Trophoblast cell (in vitro differentiated cells and primary cell): ENCODE results near the gene NIN.
A peak's percentile ranks its signal among the peaks of the same experiment; 100 is the strongest.

ENCODE experiments used
- DNase-seq, 2 donors: peaks; one replicate each; pipeline ENCODE4 v3.0.0-alpha.2; 2016
- H2AFZ ChIP-seq: 2 replicates; pipeline ENCODE4 v1.6.1; 2013; ENCODE audit warnings: low read length, moderate library complexity, mild to moderate bottlenecking; ENCODE audit not compliant: insufficient read depth, poor library complexity
- H2AK5ac ChIP-seq: 2 replicates; pipeline ENCODE4 v1.6.1; 2013; ENCODE audit warnings: mild to moderate bottlenecking, low read length
- H2BK120ac ChIP-seq: 2 replicates; pipeline ENCODE4 v1.6.1; 2013; ENCODE audit warnings: low read length, mild to moderate bottlenecking, moderate library complexity; ENCODE audit not compliant: insufficient read depth, poor library complexity
- H2BK12ac ChIP-seq: 2 replicates; pipeline ENCODE4 v1.6.1; 2013; ENCODE audit warnings: mild to moderate bottlenecking, low read length, moderate library complexity
- H2BK5ac ChIP-seq: 2 replicates; pipeline ENCODE4 v1.6.1; 2013; ENCODE audit warnings: low read length, low read depth, moderate library complexity, mild to moderate bottlenecking; ENCODE audit not compliant: poor library complexity
- H3K14ac ChIP-seq: 2 replicates; pipeline ENCODE4 v1.6.1; 2013; ENCODE audit warnings: mild to moderate bottlenecking, low read length
- H3K18ac ChIP-seq: 2 replicates; pipeline ENCODE4 v1.6.1; 2013; ENCODE audit warnings: mild to moderate bottlenecking, low read length
- H3K23ac ChIP-seq: 2 replicates; pipeline ENCODE4 v1.6.1; 2013; ENCODE audit warnings: low read length
- H3K27ac ChIP-seq: 2 replicates; pipeline ENCODE4 v1.5.1; 2013; ENCODE audit warnings: low read depth, mild to moderate bottlenecking, inconsistent platforms, low read length, moderate library complexity
- H3K27me3 ChIP-seq: 2 replicates; pipeline ENCODE4 v1.6.1; 2013; ENCODE audit warnings: inconsistent platforms, mild to moderate bottlenecking, low read length, moderate library complexity; ENCODE audit not compliant: insufficient read depth
- H3K36me3 ChIP-seq, 2 experiments: 1 replicate in 1 of 2; 2 replicates in 1 of 2; pipeline ENCODE4 v1.6.1; 2013; ENCODE audit warnings: low read length in 2 of 2, mild to moderate bottlenecking in 2 of 2, moderate library complexity in 1 of 2; ENCODE audit not compliant: insufficient read depth in 2 of 2, control insufficient read depth in 1 of 2
- H3K4ac ChIP-seq: 2 replicates; pipeline ENCODE4 v1.6.1; 2013; ENCODE audit warnings: low read depth, mild to moderate bottlenecking, low read length, moderate library complexity
- H3K4me1 ChIP-seq, 2 experiments: 1 replicate in 1 of 2; 2 replicates in 1 of 2; pipeline ENCODE4 v1.6.1; 2013; ENCODE audit warnings: low read length in 2 of 2, mild to moderate bottlenecking in 2 of 2, moderate library complexity in 1 of 2; ENCODE audit not compliant: insufficient read depth in 2 of 2, control insufficient read depth in 1 of 2
- H3K4me2 ChIP-seq: 2 replicates; pipeline ENCODE4 v1.6.1; 2013; ENCODE audit warnings: inconsistent platforms, mild to moderate bottlenecking, low read length, moderate library complexity
- H3K4me3 ChIP-seq: 2 replicates; pipeline ENCODE4 v1.5.1; 2013; ENCODE audit warnings: mild to moderate bottlenecking, low read depth, low read length, inconsistent platforms
- H3K79me1 ChIP-seq: one replicate; pipeline ENCODE4 v1.6.1; 2013; ENCODE audit warnings: low read length
- H3K79me2 ChIP-seq: 2 replicates; pipeline ENCODE4 v1.6.1; 2013; ENCODE audit warnings: low read length, mild to moderate bottlenecking; ENCODE audit not compliant: control insufficient read depth, insufficient read depth, poor library complexity
- H3K9ac ChIP-seq: 2 replicates; pipeline ENCODE4 v1.6.1; 2013; ENCODE audit warnings: mild to moderate bottlenecking, low read length
- H3K9me3 ChIP-seq: 2 replicates; pipeline ENCODE4 v1.6.1; 2013; ENCODE audit warnings: low read depth, mild to moderate bottlenecking, control low read depth, inconsistent platforms, low read length; ENCODE audit not compliant: insufficient read depth
- H4K12ac ChIP-seq: 2 replicates; pipeline ENCODE4 v1.6.1; 2013; ENCODE audit warnings: low read depth, mild to moderate bottlenecking, low read length, moderate library complexity
- H4K8ac ChIP-seq: 2 replicates; pipeline ENCODE4 v1.6.1; 2013; ENCODE audit warnings: low read depth, mild to moderate bottlenecking, low read length, moderate library complexity
- H4K91ac ChIP-seq: one replicate; pipeline ENCODE4 v1.6.1; 2013; ENCODE audit warnings: low read depth, mild to moderate bottlenecking, low read length, moderate library complexity
- WGBS: extraction: QIAGEN DNeasy Blood & Tissue Kit; methylation state at CpG from one replicate; pipeline ENCODE4 v1.1.7; 2013; ENCODE audit warnings: missing lambda C conversion rate; ENCODE audit not compliant: insufficient read length, insufficient coverage; ENCODE audit errors: extremely low coverage; 5-methylcytosine and 5-hydroxymethylcytosine counted together

Gene NIN

DNA sequence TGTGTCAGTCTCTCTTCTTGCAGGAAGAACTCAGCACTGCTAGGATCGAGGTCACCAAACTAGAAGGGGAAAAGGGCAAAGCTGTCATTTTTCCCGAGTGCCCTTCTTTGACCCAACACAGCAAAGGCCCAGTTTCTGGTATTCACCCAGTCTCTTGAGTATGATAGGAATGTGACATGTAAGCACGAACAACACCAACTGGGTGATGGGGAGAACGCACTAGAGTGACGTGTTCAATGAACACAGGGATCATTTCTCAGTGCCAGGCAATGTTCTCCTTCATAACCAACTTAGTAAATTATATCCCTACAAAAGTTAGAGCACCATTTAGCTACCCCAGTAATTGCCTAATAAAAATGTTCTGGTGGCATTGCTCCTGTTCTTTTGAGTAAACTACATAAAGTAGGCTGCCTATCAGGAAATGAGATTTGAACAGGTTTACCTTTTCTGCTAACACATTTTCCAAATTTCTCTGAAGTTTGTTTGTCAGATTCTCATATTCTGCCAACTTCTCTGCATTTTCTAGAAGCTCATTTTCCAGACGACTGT, 64.5 kb downstream of the NIN start:
- Histone ChIP-seq H3K4ac (no peak overlapping the region), H3K23ac (no peak overlapping the region), H2AFZ (no peak overlapping the region), H3K27ac (no peak overlapping the region), H2BK5ac (no peak overlapping the region), H4K8ac (no peak overlapping the region), H3K9me3 (no peaks in the 10 kb centered on the region), H3K14ac (no peak overlapping the region), H3K4me2 (peak overlapping the region; percentile 18), H2BK120ac (no peak overlapping the region), H2BK12ac (no peak overlapping the region), H3K9ac (no peak overlapping the region), H3K4me3 (no peak overlapping the region), H3K79me2 (no peaks in the 10 kb centered on the region), H3K4me1 (peaks cover 5% of the 10 kb centered on the region in 2 experiments), H2AK5ac (no peak overlapping the region), H3K18ac (no peak overlapping the region), H4K12ac (no peak overlapping the region), H3K36me3 (peaks cover 11 to 24% of the 10 kb centered on the region in 2 experiments), H4K91ac (no peak overlapping the region), H3K79me1 (peaks cover 4% of the 10 kb centered on the region), H3K27me3 (no peaks in the 10 kb centered on the region)
- DNase-seq = no peak
- WGBS = no CpG with 5 or more reads among the region's 6 CpGs

DNA sequence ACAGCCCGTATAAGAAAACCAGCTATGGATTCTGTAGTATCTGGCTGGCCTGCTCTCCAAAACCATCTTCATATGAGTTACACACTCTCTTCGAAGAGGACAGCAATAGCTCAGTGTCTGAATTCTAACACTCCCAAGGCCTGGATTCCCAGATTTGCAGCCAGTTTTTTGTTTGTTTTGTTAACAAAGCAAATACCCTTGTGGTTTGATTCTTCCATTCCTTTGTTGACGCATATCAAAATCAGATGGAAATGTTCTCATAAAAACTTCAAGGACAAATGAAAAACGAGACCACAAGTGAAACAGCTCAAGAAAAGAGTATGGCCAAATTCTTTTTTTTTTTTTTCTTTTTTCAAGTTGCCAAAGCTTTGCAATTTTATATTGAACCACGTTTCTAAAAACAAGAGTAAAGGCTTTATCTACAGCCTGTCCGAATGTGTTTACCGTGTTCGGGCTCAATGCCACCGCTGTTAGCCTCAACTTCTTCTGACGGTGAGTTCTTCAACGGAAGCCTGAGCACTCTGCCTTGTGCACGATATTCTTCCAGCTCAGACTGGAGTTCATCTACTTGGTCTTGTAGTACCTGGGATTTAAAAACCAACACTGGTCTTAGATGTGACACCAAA, 67.5 kb downstream of the NIN start:
- H3K4me2 ChIP-seq = no peak overlapping the region
- no peak overlapping the region for H4K8ac ChIP-seq
- H3K36me3 ChIP-seq = peaks cover 0 to 12% of the 10 kb centered on the region in 2 experiments
- no peak overlapping the region for H3K27ac ChIP-seq
- H3K79me2 ChIP-seq = no peaks in the 10 kb centered on the region
- no peak overlapping the region for H2AFZ ChIP-seq
- H4K91ac ChIP-seq = no peak overlapping the region
- no peak overlapping the region for H2BK120ac ChIP-seq
- no peak for DNase-seq
- no peaks in the 10 kb centered on the region for H3K27me3 ChIP-seq
- H3K4me3 ChIP-seq = no peak overlapping the region
- H3K18ac ChIP-seq = no peak overlapping the region
- H3K23ac ChIP-seq = no peak overlapping the region
- H3K9me3 ChIP-seq = no peaks in the 10 kb centered on the region
- no peak overlapping the region for H3K9ac ChIP-seq
- no peak overlapping the region for H2BK5ac ChIP-seq
- H4K12ac ChIP-seq = no peak overlapping the region
- H2BK12ac ChIP-seq = no peak overlapping the region
- no peak overlapping the region for H3K4ac ChIP-seq
- WGBS = no CpG with 5 or more reads among the region's 12 CpGs
- peaks cover 5% of the 10 kb centered on the region in 2 experiments for H3K4me1 ChIP-seq
- peaks cover 4% of the 10 kb centered on the region for H3K79me1 ChIP-seq
- no peak overlapping the region for H3K14ac ChIP-seq
- H2AK5ac ChIP-seq = no peak overlapping the region

DNA sequence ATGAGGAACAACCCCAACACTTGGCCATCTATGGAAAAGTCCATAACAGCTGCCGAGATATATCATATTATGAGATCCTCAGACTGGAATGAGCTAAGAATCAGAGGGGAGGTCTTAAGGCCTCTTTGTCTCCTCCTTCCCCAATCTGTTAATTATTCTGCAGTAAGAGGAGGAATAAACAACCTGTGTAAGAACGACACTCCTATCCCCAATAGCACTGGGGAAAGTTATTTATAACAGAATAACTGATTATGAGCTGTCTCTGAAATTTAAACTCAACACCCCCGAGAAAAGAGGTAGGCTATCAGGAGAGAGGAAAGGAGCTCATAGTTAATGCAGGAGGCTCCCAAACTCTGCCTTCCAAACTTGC, 68.0 kb downstream of the NIN start:
- Histone ChIP-seq H2BK5ac (no peak overlapping the region), H4K8ac (no peak overlapping the region), H3K27me3 (no peaks in the 10 kb centered on the region), H2AK5ac (no peak overlapping the region), H2BK12ac (no peak overlapping the region), H3K4me3 (no peak overlapping the region), H2AFZ (no peak overlapping the region), H3K27ac (no peak overlapping the region), H3K18ac (no peak overlapping the region), H3K79me2 (no peaks in the 10 kb centered on the region), H4K91ac (no peak overlapping the region), H3K9ac (no peak overlapping the region), H3K36me3 (peaks cover 1 to 12% of the 10 kb centered on the region in 2 experiments), H3K4me1 (peaks cover 5% of the 10 kb centered on the region in 2 experiments), H3K23ac (no peak overlapping the region), H3K4ac (no peak overlapping the region), H3K4me2 (no peak overlapping the region), H3K14ac (no peak overlapping the region), H4K12ac (no peak overlapping the region), H3K9me3 (no peaks in the 10 kb centered on the region), H3K79me1 (peaks cover 4% of the 10 kb centered on the region), H2BK120ac (no peak overlapping the region)
- no peak for DNase-seq
- no CpG with 5 or more reads among the region's 3 CpGs for WGBS

DNA sequence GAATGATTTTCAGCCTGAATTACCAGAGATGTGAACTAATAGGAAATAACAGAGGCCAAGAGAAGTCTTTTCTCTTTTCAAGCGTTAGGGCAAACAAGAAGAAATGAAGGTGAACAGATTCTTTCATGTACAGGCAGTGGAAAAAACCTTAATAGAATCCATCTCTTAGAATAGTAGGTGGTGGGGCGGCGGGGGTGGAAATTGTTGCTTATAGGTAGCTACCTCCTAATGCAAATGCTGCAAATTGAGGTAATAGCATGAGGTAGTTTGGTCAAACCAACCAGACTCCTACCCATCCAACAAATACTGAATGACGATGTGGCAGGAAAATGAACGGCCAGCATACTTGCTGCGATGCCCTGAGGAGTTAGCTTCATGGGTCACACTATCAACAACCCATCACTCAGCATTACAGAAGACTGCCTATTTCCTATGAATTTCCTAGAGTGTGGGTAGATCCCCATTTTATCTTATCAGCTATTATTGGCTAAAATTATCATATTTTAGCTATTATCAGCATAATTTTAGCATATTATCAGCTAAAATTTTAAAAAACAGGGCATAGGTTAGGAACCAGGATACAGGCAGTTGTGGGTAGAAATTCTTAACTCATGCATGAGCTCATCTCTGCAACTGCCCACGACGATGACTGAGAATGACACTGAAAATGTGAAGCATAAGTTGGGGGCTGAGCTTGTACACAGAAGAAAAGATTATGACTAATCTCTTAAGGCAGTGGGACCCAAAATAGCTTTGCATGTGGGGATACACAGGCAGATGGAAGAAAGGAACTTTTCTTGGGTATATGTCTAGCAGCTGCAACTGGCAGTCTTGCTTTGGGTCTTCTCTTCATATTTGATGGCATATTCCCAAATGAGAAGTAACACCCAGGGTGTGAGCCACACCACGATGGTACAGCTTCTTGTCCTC, 68.7 kb downstream of the NIN start:
- Histone ChIP-seq H2BK12ac (no peak overlapping the region), H4K91ac (no peak overlapping the region), H3K36me3 (peaks cover 2 to 13% of the 10 kb centered on the region in 2 experiments), H3K18ac (no peak overlapping the region), H4K12ac (no peak overlapping the region), H3K4me3 (no peak overlapping the region), H2BK5ac (no peak overlapping the region), H3K79me1 (peaks cover 4% of the 10 kb centered on the region), H3K9me3 (no peaks in the 10 kb centered on the region), H4K8ac (no peak overlapping the region), H3K14ac (no peak overlapping the region), H3K4me2 (no peak overlapping the region), H3K27ac (no peak overlapping the region), H3K27me3 (no peaks in the 10 kb centered on the region), H2AK5ac (no peak overlapping the region), H3K23ac (no peak overlapping the region), H3K79me2 (no peaks in the 10 kb centered on the region), H3K4ac (no peak overlapping the region), H3K9ac (no peak overlapping the region), H2BK120ac (no peak overlapping the region), H3K4me1 (peaks cover 5% of the 10 kb centered on the region in 2 experiments), H2AFZ (no peak overlapping the region)
- DNase-seq = no peak
- WGBS = no CpG with 5 or more reads among the region's 9 CpGs
